NCI-H345 treated with DMSO at 0.1 percent for 48 hours (cell line): ENCODE data around the gene SPOCD1.

ENCODE experiments used
- DNase-seq: peaks from one replicate; lab custom pipeline; 2025; ENCODE audit not compliant: unreplicated experiment; lab: John Stamatoyannopoulos, UW

The SPOCD1 gene

GRCh38 chr1:31815752-31816500, at the start of gene SPOCD1:
SPOCD1 (minus strand) TSS chr1:31816022; CDS start chr1:31815333, 689 bp downstream.
- DNase-seq: no peak

- DNase-seq: no peak
These were observed 46.2 kb upstream of the SPOCD1 start for GRCh38 chr1:31862071-31862470.

DNA sequence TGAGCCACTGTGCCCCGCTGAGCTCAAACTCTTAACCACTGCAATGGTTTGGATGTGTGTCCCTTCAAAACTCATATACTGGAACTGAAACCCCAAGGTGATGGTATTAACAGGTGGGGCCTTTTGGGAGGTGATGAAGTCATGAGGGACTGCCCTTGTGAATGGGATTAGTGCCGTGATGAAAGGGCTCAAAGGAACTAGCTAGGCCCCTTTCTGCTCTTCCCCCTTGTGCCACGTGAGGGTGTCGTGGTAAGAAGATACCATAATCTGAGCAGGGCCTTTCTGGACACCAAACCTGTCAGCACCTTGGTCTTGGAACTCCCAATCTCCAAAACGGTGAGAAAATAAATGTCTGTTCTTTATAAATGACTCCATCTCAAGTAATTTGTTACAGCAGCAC, 45.5 kb upstream of the SPOCD1 start:
- DNase-seq: no peak

GRCh38 chr1:31860581-31860980, 44.8 kb upstream of the SPOCD1 start:
- DNase-seq: no peak

DNA sequence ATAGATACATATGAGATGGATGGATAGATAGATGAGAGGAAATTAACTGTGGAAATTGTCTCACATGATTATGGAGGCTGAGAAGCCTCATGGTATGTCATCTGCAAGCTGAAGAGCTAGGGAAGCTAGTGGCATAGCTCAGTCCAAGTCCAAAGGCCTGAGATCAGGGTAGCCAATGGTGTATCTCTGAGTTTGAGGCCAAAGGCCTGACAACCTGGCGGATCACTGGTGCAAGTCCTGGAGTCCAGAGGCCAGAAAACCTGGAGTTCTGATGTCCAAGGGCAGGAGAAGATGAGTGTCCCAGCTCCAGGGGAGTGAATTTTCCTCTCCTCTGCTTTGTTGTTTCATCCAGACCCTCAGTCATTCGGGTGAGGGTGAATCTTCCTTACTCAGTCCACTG, 43.9 kb upstream of the SPOCD1 start:
- no peak for DNase-seq

GRCh38 chr1:31859044-31859443, 43.2 kb upstream of the SPOCD1 start:
- DNase-seq: no peak

DNA sequence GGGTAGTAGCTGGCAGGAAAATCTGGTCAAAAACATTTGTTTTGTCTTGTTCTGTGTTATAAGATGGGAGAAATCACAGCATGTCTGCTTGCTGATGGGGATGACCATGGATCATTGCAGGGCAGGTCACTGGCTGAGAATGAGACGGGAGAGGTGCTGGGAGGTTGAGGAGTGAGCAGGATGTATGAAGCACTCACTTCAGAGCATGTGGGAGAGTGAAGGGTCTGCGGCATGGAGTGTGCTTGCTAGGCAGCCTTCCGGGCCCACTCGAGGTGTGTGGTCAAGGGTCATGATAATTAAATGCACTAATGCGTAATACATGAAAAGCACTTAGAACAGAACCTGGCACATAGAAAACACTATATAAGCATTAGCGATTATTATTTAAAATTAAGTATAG, 42.0 kb upstream of the SPOCD1 start:
- DNase-seq: no peak

DNA sequence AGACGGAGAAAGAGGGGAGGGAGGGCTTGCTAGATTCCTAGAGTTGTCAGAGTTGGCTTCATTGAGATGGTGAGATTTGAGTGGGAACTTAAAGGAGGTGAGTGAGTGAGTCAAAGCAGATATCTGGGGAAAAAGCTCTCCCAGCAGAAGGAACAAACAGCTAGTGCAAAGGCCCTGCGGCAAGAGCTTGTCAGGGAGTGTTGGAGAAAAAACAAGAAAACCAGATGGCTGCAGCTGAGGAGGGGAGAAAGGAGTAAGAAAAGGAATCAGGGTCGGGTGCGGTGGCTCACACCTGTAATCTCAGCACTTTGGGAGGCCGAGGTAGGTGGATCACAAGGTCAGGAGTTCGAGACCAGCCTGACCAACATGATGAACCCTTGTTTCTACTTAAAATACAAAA, 40.3 kb upstream of the SPOCD1 start:
- DNase-seq: no peak

GRCh38 chr1:31855038-31855845, 39.4 kb upstream of the SPOCD1 start:
- no peak for DNase-seq

- DNase-seq: no peak
These were observed 33.8 kb upstream of the SPOCD1 start for GRCh38 chr1:31849653-31850052.

DNA sequence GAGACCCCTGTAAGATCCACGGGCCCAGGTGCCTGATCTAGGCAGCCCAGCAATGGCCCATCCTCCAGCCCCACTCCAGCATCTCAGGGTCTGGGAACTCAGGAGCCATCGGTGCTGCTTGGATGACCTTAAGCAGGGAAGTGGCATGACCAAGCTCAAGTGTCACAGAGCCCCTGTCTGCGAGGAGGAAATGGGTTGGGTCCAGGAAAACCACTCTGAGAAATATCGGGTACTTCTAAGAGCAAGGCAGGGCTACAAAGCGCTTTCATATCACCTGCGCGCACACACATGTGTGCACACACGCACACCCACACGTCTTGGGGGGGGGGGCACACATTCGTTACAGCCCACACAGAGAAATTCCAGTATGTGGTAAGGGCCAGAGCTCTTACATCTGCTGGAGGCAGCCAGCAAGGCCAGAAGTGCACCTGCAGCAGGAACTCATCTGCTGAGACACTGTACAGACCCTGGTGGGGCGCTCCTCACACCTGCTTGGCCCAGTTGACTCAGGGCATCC, 32.6 kb upstream of the SPOCD1 start:
- DNase-seq: no peak

- DNase-seq: no peak
These were observed 30.7 kb upstream of the SPOCD1 start for GRCh38 chr1:31846484-31846883.

DNA sequence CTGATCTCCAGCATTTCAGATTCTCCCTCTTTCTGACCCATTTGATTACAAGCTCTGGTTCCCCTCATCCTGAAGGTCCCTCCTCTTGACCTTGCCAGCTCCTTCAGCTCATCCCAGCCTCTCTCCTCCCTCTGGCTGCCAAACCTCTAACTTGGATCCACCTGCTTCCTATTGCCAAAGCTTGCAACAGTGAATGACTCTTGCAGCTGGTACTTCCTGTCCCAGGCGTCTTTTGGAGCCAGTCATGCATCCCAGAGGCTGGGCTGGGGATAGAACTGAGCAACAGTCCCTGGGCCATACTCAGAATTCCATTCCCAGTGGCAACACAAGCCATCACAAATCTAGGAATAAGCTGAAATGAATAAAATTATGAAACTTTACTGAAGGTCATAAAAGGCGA, 27.7 kb upstream of the SPOCD1 start:
- DNase-seq: no peak

DNA sequence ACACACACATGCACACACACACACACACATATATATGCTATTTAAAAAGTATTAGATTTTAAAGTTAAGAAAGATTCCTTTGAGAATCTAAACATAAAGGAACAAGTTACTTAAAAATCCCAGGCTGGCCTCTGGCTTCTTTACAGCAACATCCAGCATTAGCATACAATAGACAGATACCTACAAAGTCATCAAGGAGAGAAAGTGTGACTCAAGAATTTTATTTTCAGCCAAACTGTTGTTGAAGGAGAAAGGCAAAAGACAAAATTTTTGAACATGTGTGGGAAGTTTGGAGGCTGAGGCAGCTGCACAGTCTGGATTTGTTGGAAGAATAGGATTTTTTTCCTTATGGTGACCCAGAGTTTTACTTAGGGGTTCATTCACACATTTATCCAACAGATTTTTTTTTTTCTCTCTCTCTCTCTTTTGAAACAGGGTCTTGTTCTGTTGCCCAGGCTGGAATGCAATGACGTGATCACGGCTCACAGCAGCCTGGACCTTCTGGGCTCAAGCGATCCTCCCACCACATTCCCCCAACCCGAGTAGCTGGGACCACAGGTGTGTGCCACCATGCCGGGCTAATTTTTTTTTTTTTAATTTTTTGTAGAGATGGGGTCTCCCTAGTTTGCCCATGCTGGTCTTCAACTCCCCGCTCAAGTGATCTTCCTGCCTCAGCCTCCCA, 24.0 kb upstream of the SPOCD1 start:
- DNase-seq: no peak

- no peak for DNase-seq
These were observed 21.8 kb upstream of the SPOCD1 start for GRCh38 chr1:31837451-31838158.

GRCh38 chr1:31836638-31837037, 20.8 kb upstream of the SPOCD1 start:
- no peak for DNase-seq

DNA sequence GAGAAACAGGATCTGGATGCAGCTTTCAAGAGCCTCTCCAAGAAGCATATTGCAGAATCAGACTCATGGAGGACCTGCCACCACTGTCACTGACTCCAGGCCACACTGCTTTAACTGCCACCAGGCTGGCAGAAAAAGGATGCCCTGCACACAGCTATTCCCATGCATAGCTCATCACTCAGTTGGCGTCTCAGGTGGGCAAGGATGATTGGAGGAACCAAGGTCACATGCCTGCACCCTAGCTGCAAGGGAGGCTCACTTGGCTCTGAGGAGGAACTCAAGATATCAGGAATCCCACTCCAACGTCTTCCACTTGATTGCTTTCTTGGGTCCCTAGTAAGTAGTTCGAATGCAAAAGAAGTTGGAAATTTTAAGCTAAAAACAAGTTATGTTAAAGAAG, 19.6 kb upstream of the SPOCD1 start:
- DNase-seq: no peak

- DNase-seq: no peak
These were observed 18.7 kb upstream of the SPOCD1 start for GRCh38 chr1:31834501-31834900.

- DNase-seq: no peak
These were observed 15.9 kb upstream of the SPOCD1 start for GRCh38 chr1:31831397-31832378.

DNA sequence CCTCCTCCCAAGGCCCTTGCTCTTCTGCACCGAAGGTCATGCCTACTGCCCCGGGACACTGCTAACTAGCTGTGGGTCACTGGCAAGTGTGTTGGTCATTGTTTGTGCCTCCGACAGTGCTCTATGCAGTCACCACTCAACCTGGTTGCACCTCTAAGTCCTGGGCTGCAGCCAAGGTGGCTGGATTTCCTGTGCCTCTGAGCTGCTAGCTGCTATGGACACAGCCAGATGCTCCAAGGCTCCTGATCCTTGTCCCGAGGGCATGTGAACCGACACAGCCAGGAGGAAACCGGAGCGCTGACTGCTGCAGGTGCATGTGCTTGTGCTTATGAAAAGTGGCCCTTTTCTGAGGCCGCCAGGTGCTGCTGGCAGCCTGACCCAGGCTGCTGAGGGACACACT, 14.7 kb upstream of the SPOCD1 start:
- no peak for DNase-seq
